ENCODE measurements around the gene PHYKPL.
"Not testable (repeated sequence)": the region's sequence is repeated elsewhere in the genome, so short reads cannot be mapped to it uniquely, and the experiment has no call there.

PHYKPL gene

GRCh38 chr5:178238711-178239592 is 6.3 kb upstream of the PHYKPL start:
- DNase-seq: no peak

GRCh38 chr5:178238313-178238635 is 5.7 kb upstream of the PHYKPL start:
- DNase-seq: no peak

GRCh38 chr5:178237431-178238312 is 5.1 kb upstream of the PHYKPL start:
- no peak for DNase-seq

GRCh38 chr5:178236679-178237078 is 4.1 kb upstream of the PHYKPL start:
- no peak for DNase-seq

GRCh38 chr5:178236126-178236525 is 3.5 kb upstream of the PHYKPL start:
- DNase-seq: no peak

- no peak for DNase-seq
These were observed 3.0 kb upstream of the PHYKPL start for GRCh38 chr5:178235588-178235974.

GRCh38 chr5:178234750-178235587 is 2.4 kb upstream of the PHYKPL start:
- peak; percentile 89 for DNase-seq

GRCh38 chr5:178234121-178234749 is 1.6 kb upstream of the PHYKPL start:
- no peak for DNase-seq

GRCh38 chr5:178232920-178233429 is 373 bp upstream of the PHYKPL start:
- DNase-seq: no peak

- no peak for DNase-seq
These were observed 971 bp downstream of the PHYKPL start for GRCh38 chr5:178231539-178232123.

- no peak for DNase-seq
These were observed 1.6 kb downstream of the PHYKPL start for GRCh38 chr5:178230879-178231538.

- DNase-seq: no peak
These were observed 2.7 kb downstream of the PHYKPL start for GRCh38 chr5:178229861-178230260.

- not testable (repeated sequence) for DNase-seq
These were observed 3.5 kb downstream of the PHYKPL start for GRCh38 chr5:178229111-178229510.

- DNase-seq: no peak
These were observed 4.0 kb downstream of the PHYKPL start for GRCh38 chr5:178228609-178229008.

GRCh38 chr5:178227929-178228328 is 4.7 kb downstream of the PHYKPL start:
- DNase-seq: no peak

- DNase-seq: no peak
These were observed 5.4 kb downstream of the PHYKPL start for GRCh38 chr5:178227138-178227659.

- DNase-seq: no peak
These were observed 7.4 kb downstream of the PHYKPL start for GRCh38 chr5:178225174-178225573.

GRCh38 chr5:178224403-178224802 is 8.2 kb downstream of the PHYKPL start:
- DNase-seq: no peak

GRCh38 chr5:178223828-178224335 is 8.7 kb downstream of the PHYKPL start:
- DNase-seq: no peak

- no peak for DNase-seq
These were observed 9.3 kb downstream of the PHYKPL start for GRCh38 chr5:178223196-178223773.
